ENCODE results near the gene ARMC8.

The ARMC8 gene

GRCh38 chr3:138200424-138200823 is 13.3 kb downstream of the ARMC8 start (continued):
- TF ChIP-seq PATZ1 (CRISPR knock-in tag; IDR thresholded peaks at IDR 0.05; ENCODE audit: borderline replicate concordance) (no peak), ZNF565 (CRISPR knock-in tag; conservative IDR thresholded peaks at IDR 0.05; ENCODE audit: low read depth) (no peak), ZFP30 (CRISPR knock-in tag; IDR thresholded peaks at IDR 0.05) (no peak)

GRCh38 chr3:138202945-138203701 is 16.0 kb downstream of the ARMC8 start:
- ATAC-seq = no peak
- no peak for TF ChIP-seq CSRNP3 (CRISPR knock-in tag; IDR thresholded peaks at IDR 0.05)
- TF ChIP-seq TCF4 (CRISPR knock-in tag; IDR thresholded peaks at IDR 0.05; ENCODE audit: borderline replicate concordance) = no peak
- no peak for TF ChIP-seq SNAI2 (CRISPR knock-in tag; IDR thresholded peaks at IDR 0.05)

GRCh38 chr3:138203938-138204337 is 16.8 kb downstream of the ARMC8 start:
- ATAC-seq = no peak
- no peak for TF ChIP-seq PPARA (CRISPR knock-in tag; IDR thresholded peaks at IDR 0.05; ENCODE audit: borderline replicate concordance)
- no peak for TF ChIP-seq TOX (CRISPR knock-in tag; IDR thresholded peaks at IDR 0.05; ENCODE audit: borderline replicate concordance)
- TF ChIP-seq TCF4 (CRISPR knock-in tag; IDR thresholded peaks at IDR 0.05; ENCODE audit: borderline replicate concordance) = no peak
- TF ChIP-seq ZC3H10 (CRISPR knock-in tag; IDR thresholded peaks at IDR 0.05) = no peak
- TF ChIP-seq GLIS3 (CRISPR knock-in tag; IDR thresholded peaks at IDR 0.05) = no peak
- TF ChIP-seq PATZ1 (CRISPR knock-in tag; IDR thresholded peaks at IDR 0.05; ENCODE audit: borderline replicate concordance) = no peak
- TF ChIP-seq, protein P1, sequence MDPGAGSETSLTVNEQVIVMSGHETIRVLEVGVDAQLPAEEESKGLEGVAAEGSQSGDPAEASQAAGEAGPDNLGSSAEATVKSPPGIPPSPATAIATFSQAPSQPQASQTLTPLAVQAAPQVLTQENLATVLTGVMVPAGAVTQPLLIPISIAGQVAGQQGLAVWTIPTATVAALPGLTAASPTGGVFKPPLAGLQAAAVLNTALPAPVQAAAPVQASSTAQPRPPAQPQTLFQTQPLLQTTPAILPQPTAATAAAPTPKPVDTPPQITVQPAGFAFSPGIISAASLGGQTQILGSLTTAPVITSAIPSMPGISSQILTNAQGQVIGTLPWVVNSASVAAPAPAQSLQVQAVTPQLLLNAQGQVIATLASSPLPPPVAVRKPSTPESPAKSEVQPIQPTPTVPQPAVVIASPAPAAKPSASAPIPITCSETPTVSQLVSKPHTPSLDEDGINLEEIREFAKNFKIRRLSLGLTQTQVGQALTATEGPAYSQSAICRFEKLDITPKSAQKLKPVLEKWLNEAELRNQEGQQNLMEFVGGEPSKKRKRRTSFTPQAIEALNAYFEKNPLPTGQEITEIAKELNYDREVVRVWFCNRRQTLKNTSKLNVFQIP (CRISPR knock-in tag; IDR thresholded peaks at IDR 0.05; ENCODE audit: borderline replicate concordance, low read depth) = no peak
- TF ChIP-seq SNAI2 (CRISPR knock-in tag; IDR thresholded peaks at IDR 0.05) = no peak
- no peak for TF ChIP-seq ZFP30 (CRISPR knock-in tag; IDR thresholded peaks at IDR 0.05)
- no peak for TF ChIP-seq ESRRG (CRISPR knock-in tag; IDR thresholded peaks at IDR 0.05)

DNA sequence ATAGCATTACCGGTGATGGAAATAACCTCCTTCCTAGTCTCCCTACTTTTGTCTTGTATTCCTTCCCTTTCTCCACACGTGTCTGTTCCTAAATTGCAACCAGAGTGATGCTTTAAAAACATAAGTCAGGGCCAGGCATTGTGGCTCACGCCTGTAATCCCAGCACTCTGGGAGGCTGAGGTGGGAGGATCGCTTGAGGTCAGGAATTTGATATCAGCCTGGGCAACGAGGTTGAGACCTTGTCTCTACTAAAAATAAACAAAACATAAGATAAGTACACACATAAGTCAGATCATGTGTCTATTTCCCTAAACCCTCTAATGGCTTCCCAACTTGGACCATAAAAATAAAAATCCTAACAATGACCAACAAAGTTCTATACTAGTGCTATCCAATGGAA is 18.4 kb downstream of the ARMC8 start:
- no peak for ATAC-seq
- TF ChIP-seq RARB (CRISPR knock-in tag; IDR thresholded peaks at IDR 0.05) = no peak
- TF ChIP-seq CSDC2 (CRISPR knock-in tag; IDR thresholded peaks at IDR 0.05) = no peak
- TF ChIP-seq GLIS3 (CRISPR knock-in tag; IDR thresholded peaks at IDR 0.05) = no peak
- no peak for TF ChIP-seq ZFP3 (CRISPR knock-in tag; IDR thresholded peaks at IDR 0.05)
- TF ChIP-seq ZC3H10 (CRISPR knock-in tag; IDR thresholded peaks at IDR 0.05) = no peak
- TF ChIP-seq, protein P1 (CRISPR knock-in tag; IDR thresholded peaks at IDR 0.05; ENCODE audit: borderline replicate concordance, low read depth) = no peak
- TF ChIP-seq PATZ1 (CRISPR knock-in tag; IDR thresholded peaks at IDR 0.05; ENCODE audit: borderline replicate concordance) = no peak
- TF ChIP-seq CSRNP3 (CRISPR knock-in tag; IDR thresholded peaks at IDR 0.05) = no peak
- TF ChIP-seq ZFP30 (CRISPR knock-in tag; IDR thresholded peaks at IDR 0.05) = no peak
- TF ChIP-seq ZNF565 (CRISPR knock-in tag; conservative IDR thresholded peaks at IDR 0.05; ENCODE audit: low read depth) = no peak
- TF ChIP-seq TOX (CRISPR knock-in tag; IDR thresholded peaks at IDR 0.05; ENCODE audit: borderline replicate concordance) = no peak
- TF ChIP-seq ZNF70 (CRISPR knock-in tag; IDR thresholded peaks at IDR 0.05) = no peak
- TF ChIP-seq PPARA (CRISPR knock-in tag; IDR thresholded peaks at IDR 0.05; ENCODE audit: borderline replicate concordance) = no peak
- TF ChIP-seq BACH2 (CRISPR knock-in tag; IDR thresholded peaks at IDR 0.05; ENCODE audit: borderline replicate concordance) = no peak
- no peak for TF ChIP-seq TCF4 (CRISPR knock-in tag; IDR thresholded peaks at IDR 0.05; ENCODE audit: borderline replicate concordance)
- TF ChIP-seq ISL1 (CRISPR knock-in tag; IDR thresholded peaks at IDR 0.05) = no peak
- no peak for TF ChIP-seq OSR1 (CRISPR knock-in tag; IDR thresholded peaks at IDR 0.05)
- no peak for TF ChIP-seq SNAI2 (CRISPR knock-in tag; IDR thresholded peaks at IDR 0.05)
